ENCODE results near the gene COLEC11. TPM values are rescaled to one million over a fixed set of nuclear protein-coding genes. Genes with fewer than 3 reads are reported as not detected.
A peak's percentile ranks its signal among the peaks of the same experiment; 100 is the strongest.
"Not testable (repeated sequence)": the region's sequence is repeated elsewhere in the genome, so short reads cannot be mapped to it uniquely, and the experiment has no call there.

The COLEC11 gene
- total RNA-seq, 1 experiment from 2014 or later = 0.20 TPM

DNA sequence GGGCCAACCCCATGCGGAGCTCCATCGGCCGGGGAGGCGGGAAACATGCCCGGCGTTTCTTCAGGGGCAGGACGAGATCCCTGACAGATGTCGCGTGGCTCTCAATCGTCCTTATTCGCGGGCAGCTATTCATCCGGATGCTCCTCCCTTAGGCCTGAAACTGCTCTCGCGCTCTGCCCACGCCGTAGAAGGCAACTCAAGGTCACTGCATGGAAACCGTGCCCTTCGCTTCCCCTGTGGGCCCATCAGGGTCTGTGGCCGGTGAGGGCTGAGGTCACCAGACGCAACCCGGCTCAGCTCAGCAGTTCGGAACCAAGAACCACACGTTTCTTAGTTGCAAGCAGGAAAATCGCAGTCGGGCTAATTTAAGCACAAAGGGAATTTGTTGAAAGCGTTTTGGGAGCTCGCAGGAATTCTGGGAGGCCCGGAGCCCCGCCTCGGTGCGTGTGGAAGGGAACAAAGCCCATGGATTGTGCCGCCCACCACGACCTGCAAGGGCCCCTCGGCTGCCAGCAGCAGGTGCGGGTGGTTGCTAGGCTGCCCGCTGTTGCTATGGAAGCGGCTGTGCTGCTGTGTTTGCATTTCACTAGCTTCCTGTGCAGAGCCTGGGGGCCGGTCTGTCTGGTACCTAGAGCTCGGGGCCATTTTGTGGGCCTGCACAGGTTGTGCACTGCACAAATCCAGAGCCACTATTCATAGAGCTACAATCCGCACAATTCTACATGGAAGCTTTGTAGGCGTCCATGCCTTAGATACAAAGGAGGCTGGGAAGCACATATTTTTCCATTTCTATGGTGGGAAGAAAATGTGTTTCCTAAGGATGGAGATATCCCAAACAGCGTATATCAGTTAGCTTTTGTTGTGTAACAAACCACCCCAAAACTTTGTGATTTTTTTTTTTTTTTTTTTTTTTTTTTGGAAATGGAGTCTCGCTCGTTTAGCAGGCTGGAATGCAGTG is 57.1 kb downstream of the COLEC11 start:
- no peaks in the 10 kb centered on the region for H3K27me3 ChIP-seq
- H3K36me3 ChIP-seq = no peaks in the 10 kb centered on the region
- peak overlapping the region; percentile 84 for H3K27ac ChIP-seq
- H3K4me1 ChIP-seq = peaks cover 16% of the 10 kb centered on the region
- no peaks in the 10 kb centered on the region for H3K9me3 ChIP-seq (replicated peaks)
- peak overlapping the region; percentile 54 for H3K4me3 ChIP-seq
- DNase-seq = peak; percentile 93 to 94

DNA sequence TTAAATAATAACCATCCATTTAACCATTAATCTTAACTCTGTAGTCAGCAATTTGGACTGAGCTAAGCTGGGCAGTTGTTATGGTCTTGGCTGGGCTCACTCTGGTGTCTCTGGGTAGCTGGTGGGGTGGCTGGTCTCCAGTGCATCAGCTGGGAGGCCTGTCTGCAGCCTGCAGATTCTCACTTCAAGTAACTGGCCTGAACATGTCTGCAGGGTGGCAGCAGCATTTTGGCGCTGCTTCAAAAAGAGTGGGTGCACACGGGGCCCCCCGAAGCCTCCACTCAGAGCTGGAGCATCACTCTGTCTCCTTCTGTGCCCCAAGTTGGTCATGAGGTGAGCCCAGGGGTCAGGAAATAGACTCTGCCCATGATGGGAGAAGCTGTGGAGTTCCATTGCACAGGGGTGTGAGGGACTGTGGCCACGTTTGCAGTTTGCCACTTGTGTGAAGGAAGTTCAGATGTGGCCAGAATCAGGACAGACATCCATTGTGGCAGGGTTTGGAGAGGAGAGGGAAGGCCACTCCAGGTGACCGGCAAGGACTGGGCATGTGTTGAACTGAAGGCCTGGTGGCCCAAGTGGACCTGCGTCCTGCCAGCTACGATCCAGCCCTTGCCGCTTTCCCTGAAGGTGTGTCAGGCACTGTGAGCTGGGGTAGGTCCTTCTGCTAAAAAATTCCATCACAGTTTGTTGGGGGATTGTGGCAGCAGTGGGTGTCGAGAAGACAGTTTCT is 58.1 kb downstream of the COLEC11 start:
- no peak for DNase-seq
- Histone ChIP-seq H3K9me3 (replicated peaks) (no peaks in the 10 kb centered on the region), H3K4me1 (peaks cover 24% of the 10 kb centered on the region), H3K36me3 (no peaks in the 10 kb centered on the region), H3K27ac (no peak overlapping the region), H3K27me3 (no peaks in the 10 kb centered on the region), H3K4me3 (no peak overlapping the region)

DNA sequence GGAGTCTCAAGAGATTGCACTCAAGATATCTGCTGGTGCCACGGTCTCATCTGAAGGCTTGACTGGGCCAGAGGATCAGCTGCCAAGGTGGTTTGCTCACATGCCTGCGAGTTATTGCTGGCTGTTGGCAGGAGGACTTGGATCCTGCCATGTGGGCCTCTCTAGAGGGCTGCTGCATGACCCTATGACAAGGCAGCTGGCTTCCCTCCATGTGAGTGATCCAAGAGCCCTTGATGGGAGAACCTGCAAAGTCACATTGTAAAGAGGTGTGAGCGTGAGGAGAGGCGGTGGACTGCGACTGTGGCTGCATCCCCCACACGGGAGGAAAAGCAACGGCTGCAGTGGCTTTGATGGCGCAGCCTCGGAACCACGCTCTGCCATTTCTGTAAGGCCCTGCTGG is 59.1 kb downstream of the COLEC11 start:
- no peaks in the 10 kb centered on the region for H3K27me3 ChIP-seq
- H3K4me3 ChIP-seq = no peak overlapping the region
- no peak overlapping the region for H3K27ac ChIP-seq
- DNase-seq = no peak
- no peaks in the 10 kb centered on the region for H3K9me3 ChIP-seq (replicated peaks)
- H3K36me3 ChIP-seq = no peaks in the 10 kb centered on the region
- peaks cover 33% of the 10 kb centered on the region for H3K4me1 ChIP-seq

DNA sequence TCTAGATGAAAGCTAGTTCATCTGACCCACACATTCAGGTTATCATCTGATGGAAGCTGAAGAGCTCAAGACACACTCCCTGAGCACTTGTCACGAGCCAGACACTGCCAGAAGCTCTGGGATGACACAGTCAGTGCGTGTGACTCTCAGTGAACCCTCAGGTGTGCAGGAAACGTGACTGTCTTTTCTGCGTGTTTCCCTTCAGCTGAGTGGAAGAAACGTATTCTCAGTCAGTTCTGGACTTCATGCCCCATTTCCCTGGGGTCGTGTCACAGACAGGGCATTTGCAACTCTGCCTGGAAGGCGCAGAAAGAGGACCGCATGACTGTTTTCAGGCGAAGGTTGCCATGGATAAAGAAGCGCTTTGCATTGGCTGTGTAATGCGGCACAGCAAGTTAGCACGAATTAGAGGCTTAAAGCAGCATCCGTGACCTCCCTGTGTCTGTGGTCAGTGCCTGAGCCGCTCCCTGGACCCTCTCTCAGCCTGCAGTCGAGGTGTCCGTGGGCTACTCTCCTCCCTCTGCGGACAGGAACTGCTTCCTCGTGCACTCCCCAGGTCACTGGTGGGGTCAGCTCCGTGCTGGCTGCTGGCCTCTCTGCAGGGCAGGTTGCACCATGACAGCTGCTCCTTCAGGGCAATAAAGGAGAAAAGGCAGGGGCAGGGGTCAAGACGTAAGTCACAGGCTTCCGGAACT is 59.8 kb downstream of the COLEC11 start:
- DNase-seq = no peak
- peaks cover 40% of the 10 kb centered on the region for H3K4me1 ChIP-seq
- H3K4me3 ChIP-seq = no peak overlapping the region
- H3K36me3 ChIP-seq = no peaks in the 10 kb centered on the region
- H3K27ac ChIP-seq = no peak overlapping the region
- no peaks in the 10 kb centered on the region for H3K27me3 ChIP-seq
- no peaks in the 10 kb centered on the region for H3K9me3 ChIP-seq (replicated peaks)

DNA sequence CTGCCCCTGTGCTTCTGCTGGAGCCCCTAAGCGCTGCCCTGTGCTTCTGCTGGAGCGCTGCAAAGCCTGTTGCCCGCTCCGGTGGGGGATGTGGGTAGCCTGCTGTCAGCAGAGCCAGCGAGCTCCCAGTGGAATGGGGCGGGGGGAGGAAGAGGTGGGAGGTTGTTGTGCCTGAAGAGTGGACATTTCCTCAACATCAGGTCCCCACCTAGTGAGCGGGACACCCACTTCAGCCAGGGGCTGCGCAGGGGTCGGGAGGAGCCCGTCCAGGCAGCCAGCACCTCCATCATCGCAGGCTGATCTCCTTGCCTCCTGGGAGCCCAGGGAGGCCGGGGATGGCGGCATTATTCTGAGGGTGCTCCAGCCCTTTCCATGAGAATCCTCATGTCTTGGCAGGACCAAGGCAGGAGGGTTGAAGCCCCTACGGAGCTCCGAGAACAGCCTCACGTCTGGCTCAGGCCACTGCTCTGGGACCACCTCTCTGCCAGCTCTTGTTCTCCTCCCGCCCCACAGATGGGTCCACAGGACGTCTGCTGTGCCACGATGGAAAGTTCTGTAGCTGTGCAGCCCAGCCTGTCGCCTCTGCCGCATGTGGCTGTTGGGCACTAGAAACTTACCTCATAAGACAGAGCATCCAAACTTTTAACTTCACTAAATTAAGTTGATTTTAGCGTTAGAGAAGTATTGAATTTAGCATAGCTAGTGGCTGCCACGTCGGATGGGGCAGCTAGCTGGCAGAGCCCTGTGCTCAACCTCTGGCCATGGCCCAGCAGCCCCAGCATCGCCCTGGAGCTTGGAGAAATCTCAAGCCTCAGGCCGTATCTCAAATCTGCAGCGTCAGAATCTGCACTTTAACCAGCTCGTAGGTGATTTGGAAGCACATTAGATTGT is 61.2 kb downstream of the COLEC11 start:
- peak overlapping the region; percentile 89 for H3K27ac ChIP-seq

DNA sequence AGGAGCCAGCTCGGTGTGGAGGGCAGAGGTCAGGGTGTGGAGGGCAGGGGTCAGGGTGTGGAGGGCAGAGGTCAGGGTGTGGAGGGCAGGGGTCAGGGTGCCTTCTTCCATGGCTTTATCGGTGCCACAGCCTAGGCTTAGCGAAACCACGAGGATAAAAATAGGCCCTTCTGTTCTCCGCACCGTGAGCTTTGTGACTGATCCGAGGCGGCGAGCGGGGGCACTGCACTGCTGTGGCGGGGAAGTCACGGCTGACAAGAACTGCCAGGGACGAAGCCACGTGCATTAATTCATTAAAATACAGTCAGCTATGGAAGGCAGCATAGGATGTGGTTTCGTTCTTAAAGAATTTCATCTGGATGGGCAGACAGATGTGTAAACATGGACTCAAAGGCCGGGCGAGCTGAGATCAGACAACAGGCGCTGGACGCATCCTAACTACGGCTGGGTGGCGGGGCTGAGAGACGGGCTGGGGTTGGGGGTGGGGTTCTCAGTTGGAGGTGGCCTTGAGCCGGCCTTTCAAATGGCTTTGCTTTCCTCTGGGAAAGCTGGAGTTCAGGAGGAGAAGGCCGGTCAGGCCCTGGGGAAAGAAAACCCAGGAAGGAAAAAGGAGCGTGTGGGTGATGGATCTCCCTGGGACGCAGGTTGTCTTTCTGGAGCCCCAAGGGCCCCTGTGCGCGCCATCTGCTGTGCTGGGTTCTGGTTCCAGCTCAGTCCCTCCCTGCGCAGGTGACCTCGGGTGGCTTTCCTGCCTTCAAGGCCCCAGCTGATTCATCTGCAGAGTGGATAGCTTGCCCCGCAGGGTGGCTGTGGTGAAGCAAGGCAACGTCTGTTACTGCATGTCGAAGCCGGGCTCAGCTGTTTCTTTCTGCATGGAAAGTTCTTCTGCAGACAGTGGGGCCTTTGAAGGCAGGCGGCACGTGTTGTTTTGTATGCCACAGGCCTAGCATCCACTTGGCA is 62.1 kb downstream of the COLEC11 start:
- Histone ChIP-seq H3K9me3 (replicated peaks) (no peaks in the 10 kb centered on the region), H3K4me1 (peaks cover 45% of the 10 kb centered on the region), H3K27ac (peak overlapping the region; percentile 89), H3K27me3 (no peaks in the 10 kb centered on the region), H3K36me3 (no peaks in the 10 kb centered on the region), H3K4me3 (peak overlapping the region; percentile 35)
- DNase-seq = peak; percentile 94 to 95

More for the DNA sequence above, 61.2 kb downstream of the COLEC11 start:
- no peaks in the 10 kb centered on the region for H3K27me3 ChIP-seq
- no peaks in the 10 kb centered on the region for H3K9me3 ChIP-seq (replicated peaks)
- H3K4me3 ChIP-seq = peak overlapping the region; percentile 35
- peaks cover 45% of the 10 kb centered on the region for H3K4me1 ChIP-seq
- no peaks in the 10 kb centered on the region for H3K36me3 ChIP-seq
- peak in 1 of 2 experiments; percentile 32 for DNase-seq

DNA sequence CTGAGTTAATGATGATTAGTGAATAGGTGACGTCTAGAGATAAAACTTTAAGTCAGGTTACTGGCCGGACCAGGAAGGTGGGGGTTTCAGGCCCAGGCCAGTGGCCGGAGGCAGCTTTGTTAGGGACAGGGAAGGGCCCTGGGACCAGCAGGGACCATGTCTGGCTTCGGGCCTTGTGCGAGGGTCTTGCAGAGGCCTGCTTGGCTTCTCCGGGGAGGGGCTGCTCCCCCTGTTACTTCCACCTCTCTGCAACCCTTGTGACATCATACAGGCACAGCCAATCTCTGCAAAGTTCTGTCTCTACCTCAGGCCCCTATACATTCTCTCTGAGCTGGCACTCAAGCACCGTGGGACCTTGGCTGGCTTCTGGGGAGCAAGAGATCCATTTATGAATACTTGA is 63.0 kb downstream of the COLEC11 start, which contains the start of gene ALLC:
Gene ALLC, plus strand, starts transcription at position 320 of the 400 bp plus-strand sequence. CDS start 12,958 bp downstream, outside the sequence.
- Histone ChIP-seq H3K27ac (peak within 1 kb of the TSS; percentile 89), H3K36me3 (no peaks in the 10 kb centered on the region), H3K4me1 (peaks cover 45% of the 10 kb centered on the region)

DNA sequence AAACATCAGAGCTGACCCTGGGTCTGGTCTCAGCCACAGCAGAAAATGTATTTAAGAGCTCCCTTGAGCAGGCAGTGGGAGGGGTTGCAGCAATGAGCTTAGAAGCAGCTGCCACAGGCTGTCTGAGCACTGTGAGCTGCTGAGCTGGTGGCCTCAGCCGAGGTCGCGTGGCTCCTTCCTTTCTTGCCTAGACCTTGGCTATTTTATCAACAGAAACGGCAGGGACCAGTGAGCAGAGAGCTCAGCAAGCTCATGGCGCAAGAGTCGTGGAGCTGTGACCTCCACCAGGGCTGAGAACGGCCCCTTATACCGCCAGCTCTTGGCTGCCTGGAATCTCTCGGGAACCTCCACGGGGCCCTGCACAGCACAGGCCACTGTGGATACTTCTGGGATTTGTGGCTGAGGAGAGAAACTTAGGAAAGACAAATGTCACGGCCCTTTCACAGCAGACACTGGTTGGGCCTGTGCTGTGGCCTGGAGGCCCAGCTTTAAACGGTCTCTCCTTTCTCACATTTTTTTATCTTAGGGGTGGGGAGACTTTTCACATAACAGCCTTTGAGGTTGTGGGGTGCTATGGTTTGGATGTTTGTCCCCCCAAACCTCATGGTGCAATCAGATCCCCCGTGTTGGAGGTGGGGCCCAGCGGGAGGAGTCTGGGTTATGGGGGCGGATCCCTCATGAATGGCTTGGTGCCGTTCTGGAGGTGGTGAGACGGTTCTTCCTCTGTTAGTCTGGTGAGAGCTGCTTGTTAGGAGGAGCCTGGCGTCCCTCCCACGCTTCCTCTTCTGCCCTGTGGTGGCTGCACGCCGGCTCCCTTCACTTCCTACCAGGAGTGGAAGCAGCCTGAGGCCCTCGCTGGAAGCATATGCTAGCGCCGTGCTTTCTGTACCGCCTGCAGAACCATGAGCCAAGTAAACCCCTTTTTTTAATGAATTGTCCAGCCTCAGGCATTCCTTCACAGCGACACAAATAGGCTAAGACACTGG is 64.8 kb downstream of the COLEC11 start:
- DNase-seq = peak; percentile 89 to 93
- peak overlapping the region; percentile 89 for H3K27ac ChIP-seq

More for the DNA sequence above, 63.0 kb downstream of the COLEC11 start, which contains the start of gene ALLC:
- H3K9me3 ChIP-seq (replicated peaks) = no peaks in the 10 kb centered on the region
- no peaks in the 10 kb centered on the region for H3K27me3 ChIP-seq
- H3K4me3 ChIP-seq = peak within 1 kb of the TSS; percentile 35
- no peak for DNase-seq

DNA sequence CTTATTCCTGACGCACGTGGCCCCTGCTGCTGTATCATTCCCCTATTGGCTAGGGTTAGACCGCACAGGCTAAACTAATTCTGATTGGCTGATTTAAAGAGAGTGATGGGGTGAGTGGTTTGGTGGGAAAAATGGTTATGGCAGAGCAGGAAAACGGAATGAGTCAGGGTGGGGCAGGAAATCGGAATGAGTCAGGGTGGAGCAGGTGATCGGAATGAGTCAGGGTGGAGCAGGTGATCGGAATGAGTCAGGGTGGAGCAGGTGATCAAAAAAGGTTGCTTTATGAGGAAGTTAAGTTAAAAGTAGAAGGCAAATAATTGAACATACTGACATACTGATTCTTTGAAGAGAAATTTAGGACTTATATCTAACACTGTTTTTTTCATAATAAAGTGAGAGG is 65.7 kb downstream of the COLEC11 start:
- H3K9me3 ChIP-seq (replicated peaks); H3K27me3 ChIP-seq; DNase-seq; H3K27ac ChIP-seq; H3K36me3 ChIP-seq; H3K4me3 ChIP-seq: not testable (repeated sequence)
- peaks cover 45% of the 10 kb centered on the region for H3K4me1 ChIP-seq

More for the DNA sequence above, 64.8 kb downstream of the COLEC11 start:
- Histone ChIP-seq H3K36me3 (no peaks in the 10 kb centered on the region), H3K4me3 (peak overlapping the region; percentile 23), H3K9me3 (replicated peaks) (no peaks in the 10 kb centered on the region), H3K4me1 (peaks cover 45% of the 10 kb centered on the region), H3K27me3 (no peaks in the 10 kb centered on the region)

DNA sequence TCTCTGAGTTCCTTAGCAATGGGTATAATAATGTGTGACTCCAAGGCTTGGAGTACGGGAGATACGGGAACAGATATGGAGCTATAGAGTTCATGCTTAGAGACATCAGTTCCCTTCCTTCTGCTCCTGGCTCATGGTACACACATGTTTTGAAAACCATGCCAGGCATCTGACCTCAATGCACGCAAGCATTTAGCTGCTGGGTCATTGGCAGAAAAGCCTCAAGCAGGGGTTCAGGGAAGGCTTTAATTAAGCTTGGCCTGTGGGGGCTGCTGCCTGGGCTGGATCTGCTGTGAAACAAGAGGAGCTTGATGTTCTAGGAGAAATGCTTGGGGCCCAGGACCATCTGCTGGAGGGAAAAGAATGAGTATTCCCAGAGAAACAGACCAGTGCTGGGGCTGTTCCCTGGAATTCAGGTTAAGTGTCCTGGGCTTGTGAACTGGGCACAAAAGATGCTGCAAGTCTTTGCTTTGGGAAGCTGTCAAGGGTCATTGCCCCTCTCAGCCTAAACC is 66.3 kb downstream of the COLEC11 start:
- no peak overlapping the region for H3K27ac ChIP-seq
- no peaks in the 10 kb centered on the region for H3K27me3 ChIP-seq
- no peaks in the 10 kb centered on the region for H3K9me3 ChIP-seq (replicated peaks)
- H3K4me1 ChIP-seq = peaks cover 40% of the 10 kb centered on the region
- H3K36me3 ChIP-seq = no peaks in the 10 kb centered on the region
- no peak overlapping the region for H3K4me3 ChIP-seq
- no peak for DNase-seq

DNA sequence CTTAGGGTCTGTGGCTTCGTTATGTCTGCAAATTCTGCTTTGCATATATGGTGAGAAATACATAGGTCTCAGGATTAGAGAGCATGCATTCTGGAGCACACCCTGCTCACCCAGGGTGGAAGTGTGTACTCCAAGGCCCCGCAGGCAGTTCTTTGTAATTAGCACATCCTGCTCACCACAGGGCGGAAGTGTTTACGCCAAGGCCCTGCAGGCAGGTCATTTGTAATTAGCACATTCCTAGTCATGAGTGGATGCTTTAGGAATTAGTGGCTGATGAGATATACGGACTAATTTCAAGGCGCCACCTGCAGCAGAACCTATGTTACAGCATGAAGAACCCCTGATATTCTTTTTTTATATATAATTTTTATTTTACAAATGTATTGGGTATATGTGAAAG is 67.3 kb downstream of the COLEC11 start:
- Histone ChIP-seq H3K36me3 (no peaks in the 10 kb centered on the region), H3K9me3 (replicated peaks) (no peaks in the 10 kb centered on the region), H3K27me3 (no peaks in the 10 kb centered on the region), H3K27ac (no peak overlapping the region), H3K4me1 (peaks cover 31% of the 10 kb centered on the region), H3K4me3 (no peak overlapping the region)
- no peak for DNase-seq

DNA sequence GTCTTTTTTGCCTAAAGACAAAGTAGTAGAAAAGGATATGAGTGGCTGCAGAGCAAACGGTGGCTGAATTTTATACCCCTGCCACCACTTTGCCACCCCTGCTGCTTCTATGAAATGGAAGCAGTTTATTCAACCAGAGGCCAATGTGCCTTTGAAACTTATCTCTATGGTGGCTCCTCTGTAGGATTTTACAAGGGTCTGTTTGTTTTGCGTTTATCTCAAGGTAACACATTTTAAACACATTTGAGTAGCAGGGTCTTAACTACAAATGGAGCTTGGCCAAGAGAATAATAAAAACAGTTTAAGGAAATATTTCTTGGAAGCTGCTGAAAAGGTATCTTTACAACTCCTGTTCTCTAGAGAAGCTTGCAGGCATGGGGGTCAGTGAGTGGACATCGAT is 69.2 kb downstream of the COLEC11 start:
- Histone ChIP-seq H3K27ac (no peak overlapping the region), H3K27me3 (no peaks in the 10 kb centered on the region), H3K4me3 (no peak overlapping the region), H3K36me3 (no peaks in the 10 kb centered on the region), H3K4me1 (peaks cover 14% of the 10 kb centered on the region), H3K9me3 (replicated peaks) (no peaks in the 10 kb centered on the region)
- DNase-seq = no peak

All from SJCRH30 (cell line).